Natural killer cell treated with Interleukin-12 subunit alpha and Interleukin-12 subunit beta and Interleukin-15 and Interleukin-18, amount 100 ng/mL, for 72 hours (primary cell): Measurements from ENCODE around the gene ANKRD30BL. TPM values are rescaled to one million over a fixed set of nuclear protein-coding genes. Genes with fewer than 3 reads are reported as not detected.
"Not testable (repeated sequence)": the region's sequence is repeated elsewhere in the genome, so short reads cannot be mapped to it uniquely, and the experiment has no call there.

ENCODE experiments used
- ATAC-seq, 2 donors: fragments of 150-1000 bp; cut with Tn5 transposase in 1 of 2; sonication (Bioruptor Pico), chemical (Tn5 transposase) in 1 of 2; 2 replicates each; pipeline ENCODE4 v1.10.0; 2021
- DNase-seq: peaks from one replicate; pipeline ENCODE4 v3.0.0; 2022; ENCODE audit warnings: low spot score
- H3K27ac Mint-ChIP-seq, 2 donors: 1 replicate in 1 of 2; 2 replicates in 1 of 2; pipeline ENCODE4 v1.8.0; 2022; ENCODE audit warnings: mixed read lengths in 2 of 2, mild to moderate bottlenecking in 1 of 2, moderate library complexity in 1 of 2
- H3K27me3 Mint-ChIP-seq, 2 donors: 1 replicate in 1 of 2; 2 replicates in 1 of 2; pipeline ENCODE4 v1.8.0; 2022; ENCODE audit warnings: mixed read lengths in 2 of 2
- H3K36me3 Mint-ChIP-seq: one replicate; pipeline ENCODE4 v1.8.0; 2022; ENCODE audit warnings: mixed read lengths
- H3K4me1 Mint-ChIP-seq, 2 donors: 1 replicate in 1 of 2; 2 replicates in 1 of 2; pipeline ENCODE4 v1.8.0; 2022; ENCODE audit warnings: low read depth in 2 of 2, mixed read lengths in 2 of 2, mild to moderate bottlenecking in 1 of 2
- H3K4me3 Mint-ChIP-seq: one replicate; pipeline ENCODE4 v1.8.0; 2022; ENCODE audit warnings: mixed read lengths
- H3K9me3 Mint-ChIP-seq: 2 replicates; pipeline ENCODE4 v1.8.0; 2022; ENCODE audit warnings: mixed read lengths
- total RNA-seq, 2 donors: library from RNA; stranded (reverse); gene quantifications; one replicate each; pipeline ENCODE4 v1.2.3, GENCODE V29; 2022

Gene ANKRD30BL, protein sequence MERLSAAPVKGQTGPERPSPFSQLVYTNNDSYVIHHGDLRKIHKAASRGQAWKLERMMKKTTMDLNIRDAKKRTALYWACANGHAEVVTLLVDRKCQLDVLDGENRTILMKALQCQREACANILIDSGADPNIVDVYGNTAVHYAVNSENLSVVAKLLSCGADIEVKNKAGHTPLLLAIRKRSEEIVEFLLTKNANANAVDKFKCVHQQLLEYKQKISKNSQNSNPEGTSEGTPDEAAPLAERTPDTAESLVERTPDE
- not detected for total RNA-seq

DNA sequence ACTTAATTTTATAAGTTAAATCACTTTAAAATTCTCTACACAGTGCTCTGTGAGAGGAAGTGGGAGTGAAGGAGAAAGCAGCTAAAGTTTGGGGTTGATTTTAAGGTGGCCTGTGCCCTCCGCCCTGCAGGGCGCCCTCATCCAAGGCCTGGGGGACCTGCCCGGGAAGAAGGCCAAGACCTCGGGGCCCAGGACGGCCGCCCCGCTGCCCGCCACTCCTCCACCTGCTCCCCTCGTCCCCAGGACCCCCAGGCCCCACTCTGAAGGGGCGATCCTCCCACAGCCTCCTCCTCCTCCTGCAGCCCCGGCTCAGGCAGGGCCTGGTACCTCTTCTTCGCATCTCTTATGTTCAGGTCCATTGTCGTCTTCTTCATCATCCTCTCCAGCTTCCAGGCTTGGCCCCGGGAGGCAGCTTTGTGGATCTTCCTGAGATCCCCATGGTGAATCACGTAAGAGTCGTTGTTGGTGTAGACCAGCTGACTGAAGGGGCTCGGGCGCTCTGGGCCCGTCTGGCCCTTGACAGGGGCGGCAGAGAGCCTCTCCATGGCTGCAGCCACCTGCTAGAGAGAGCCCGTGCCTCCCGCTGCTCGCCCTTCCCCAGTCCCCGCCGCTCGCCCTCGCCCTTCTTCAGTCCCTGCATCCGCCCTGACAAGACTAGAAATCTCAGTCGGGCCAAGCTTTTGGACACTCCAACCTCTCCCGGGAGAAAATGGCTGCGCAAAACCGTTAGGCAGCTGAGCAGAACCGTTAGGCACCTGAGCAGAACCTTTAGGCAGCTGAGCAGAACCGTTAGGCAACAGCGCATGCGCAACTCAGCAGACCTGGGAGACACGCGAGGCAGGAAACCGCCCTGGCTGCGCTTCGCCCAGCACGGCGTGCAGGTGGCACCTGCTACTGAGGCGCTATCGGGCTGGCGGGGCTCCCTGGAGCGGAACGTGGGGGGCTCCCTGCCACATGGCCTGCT is at the start of gene ANKRD30BL:
TSS of gene ANKRD30BL (minus strand) at position 792 of the 964 bp plus-strand sequence. CDS start at position 545, 247 bp downstream.
- H3K36me3 Mint-ChIP-seq, H3K27me3 Mint-ChIP-seq, DNase-seq, H3K4me3 Mint-ChIP-seq, H3K4me1 Mint-ChIP-seq, ATAC-seq, H3K27ac Mint-ChIP-seq, H3K9me3 Mint-ChIP-seq: not testable (repeated sequence)

DNA sequence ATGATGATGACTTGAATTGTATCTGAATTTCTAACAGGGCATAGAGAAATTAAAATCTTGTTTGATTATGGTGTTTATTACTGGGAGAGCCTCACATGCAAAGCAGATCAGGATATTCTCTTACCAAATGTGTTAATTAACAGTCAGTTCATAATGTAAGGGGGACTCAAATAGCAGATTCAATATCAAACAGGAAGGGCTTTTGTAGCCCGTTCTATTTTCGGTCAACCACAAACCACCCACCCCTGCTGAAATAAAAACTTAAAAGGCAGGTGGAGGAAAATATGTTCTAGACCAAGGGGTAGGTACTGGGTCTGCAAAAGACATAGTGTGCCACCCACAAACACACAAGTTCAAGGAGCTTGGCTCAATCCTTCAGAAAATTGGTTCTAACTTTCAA is 41.1 kb upstream of the ANKRD30BL start:
- H3K9me3 Mint-ChIP-seq, ATAC-seq, H3K36me3 Mint-ChIP-seq, H3K4me3 Mint-ChIP-seq, H3K27me3 Mint-ChIP-seq, H3K4me1 Mint-ChIP-seq, H3K27ac Mint-ChIP-seq, DNase-seq: not testable (repeated sequence)

DNA sequence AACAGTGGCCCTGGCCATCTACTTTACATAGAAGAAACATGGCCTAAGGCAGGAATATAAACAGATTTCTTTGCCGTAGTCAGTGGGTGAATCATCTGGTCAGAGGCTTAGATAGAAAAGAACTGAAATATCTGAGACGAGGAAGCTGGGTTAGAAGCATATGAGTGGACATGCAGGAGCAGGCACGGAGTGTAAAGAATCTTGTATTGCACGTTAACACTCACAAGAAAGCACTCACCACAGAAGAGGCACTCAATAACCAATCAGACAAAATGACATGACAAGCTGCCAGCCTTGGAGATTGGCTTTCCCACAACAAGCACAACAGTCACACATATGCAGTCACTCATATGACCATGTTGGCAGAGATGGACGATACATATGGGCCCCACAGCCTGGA is 31.1 kb upstream of the ANKRD30BL start:
- not testable (repeated sequence) for H3K36me3 Mint-ChIP-seq, ATAC-seq, DNase-seq, H3K27ac Mint-ChIP-seq, H3K4me3 Mint-ChIP-seq, H3K9me3 Mint-ChIP-seq, H3K4me1 Mint-ChIP-seq, H3K27me3 Mint-ChIP-seq

DNA sequence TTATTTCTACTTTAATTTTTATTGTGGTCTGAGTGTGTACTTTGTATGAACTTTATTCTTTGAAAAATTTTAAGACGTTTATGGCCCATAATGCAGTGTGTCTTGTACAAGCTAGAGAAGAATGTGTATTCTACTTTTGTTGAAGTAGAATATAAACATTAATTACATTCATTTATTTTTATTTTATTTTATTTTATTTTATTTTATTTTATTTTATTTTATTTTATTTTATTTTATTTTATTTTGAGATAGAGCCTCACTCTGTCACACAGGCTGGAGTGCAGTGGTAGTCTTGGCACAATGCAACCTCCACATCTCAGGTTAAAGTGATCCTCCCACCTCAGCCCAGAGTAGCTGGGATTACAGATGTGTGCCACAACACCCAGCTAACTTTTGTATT is 5.3 kb upstream of the ANKRD30BL start:
- not testable (repeated sequence) for H3K4me3 Mint-ChIP-seq, H3K36me3 Mint-ChIP-seq, H3K27ac Mint-ChIP-seq, H3K27me3 Mint-ChIP-seq, H3K9me3 Mint-ChIP-seq, DNase-seq, H3K4me1 Mint-ChIP-seq, ATAC-seq

DNA sequence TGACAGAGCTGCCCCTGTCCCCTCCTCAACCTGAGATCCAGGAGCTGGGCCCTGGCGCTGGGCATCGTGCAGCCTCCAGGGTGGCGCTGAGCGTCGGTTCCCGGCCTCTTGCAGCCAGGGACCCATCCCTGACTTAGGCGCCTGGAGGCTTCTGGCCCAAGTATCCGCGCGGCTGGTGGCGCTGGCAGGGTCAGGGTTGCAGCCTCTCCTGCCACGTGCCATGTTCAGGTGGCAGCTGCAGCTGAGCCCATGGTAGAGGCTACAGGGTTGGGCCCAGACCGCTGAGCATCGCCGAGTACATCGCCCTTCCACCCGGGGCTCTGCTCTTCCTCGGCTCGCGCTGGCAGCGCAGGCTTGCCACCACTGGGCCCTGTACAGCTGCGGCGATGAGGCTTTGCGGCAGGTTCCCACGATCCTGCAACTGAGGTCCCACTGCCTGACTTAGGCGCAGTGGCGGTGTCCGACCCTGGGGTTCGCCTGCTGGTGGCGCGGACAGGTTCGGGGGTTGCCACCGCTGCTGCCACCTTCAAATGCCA is 441 bp upstream of the ANKRD30BL start:
- ATAC-seq, H3K4me1 Mint-ChIP-seq, H3K4me3 Mint-ChIP-seq, DNase-seq, H3K27me3 Mint-ChIP-seq, H3K9me3 Mint-ChIP-seq, H3K36me3 Mint-ChIP-seq, H3K27ac Mint-ChIP-seq: not testable (repeated sequence)

DNA sequence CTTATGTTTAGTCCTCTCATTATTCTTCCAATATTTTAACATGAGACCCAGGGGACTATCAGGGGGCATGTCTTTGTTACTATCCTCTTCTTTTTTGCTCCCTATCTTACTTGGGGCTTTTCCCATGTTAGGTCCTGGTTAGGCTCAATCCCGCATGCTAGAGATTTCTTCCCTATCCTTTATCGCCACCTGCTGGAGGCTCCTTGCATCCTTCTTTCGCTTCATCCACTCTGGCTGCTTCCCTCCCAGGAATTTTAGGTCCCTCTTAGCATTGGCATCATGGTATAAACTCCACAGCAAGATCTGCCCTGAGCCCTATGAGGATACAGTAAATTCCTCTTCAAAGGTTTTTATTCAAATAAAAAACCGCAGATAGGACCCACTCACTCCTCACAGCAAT is 15.0 kb downstream of the ANKRD30BL start:
- not testable (repeated sequence) for H3K9me3 Mint-ChIP-seq, H3K27ac Mint-ChIP-seq, H3K36me3 Mint-ChIP-seq, H3K4me1 Mint-ChIP-seq, ATAC-seq, H3K4me3 Mint-ChIP-seq, H3K27me3 Mint-ChIP-seq, DNase-seq
